Measurements from ENCODE around the gene CXCL16. TPM values are rescaled to one million over a fixed set of nuclear protein-coding genes. Genes with fewer than 3 reads are reported as not detected.
"Not testable (repeated sequence)": the region's sequence is repeated elsewhere in the genome, so short reads cannot be mapped to it uniquely, and the experiment has no call there.

The CXCL16 gene
- total RNA-seq, 3 donors from 2014 or later: 0.76 to 1.5 (median 1.3) TPM

- Mint-ChIP-seq H3K4me1 (ENCODE audit: low read depth) (peaks cover 12% of the 10 kb centered on the region), H3K4me3 (no peak overlapping the region), H3K27me3 (ENCODE audit: low read depth) (no peaks in the 10 kb centered on the region), H3K36me3 (ENCODE audit: insufficient read depth) (peaks cover 15% of the 10 kb centered on the region), H3K9me3 (no peaks in the 10 kb centered on the region)
- no peak for DNase-seq
- ATAC-seq: no peak
Observed at GRCh38 chr17:4720787-4721186, 18.9 kb downstream of the CXCL16 start.

- Mint-ChIP-seq H3K4me3 (no peak overlapping the region), H3K4me1 (ENCODE audit: low read depth) (peaks cover 20% of the 10 kb centered on the region), H3K36me3 (ENCODE audit: insufficient read depth) (peaks cover 15% of the 10 kb centered on the region), H3K9me3 (no peaks in the 10 kb centered on the region), H3K27me3 (ENCODE audit: low read depth) (no peaks in the 10 kb centered on the region)
- DNase-seq (no peak), ATAC-seq (no peak)
Observed at GRCh38 chr17:4719684-4720221, 20.0 kb downstream of the CXCL16 start.

- ATAC-seq: no peak
- DNase-seq: no peak
- H3K27me3 Mint-ChIP-seq (ENCODE audit: low read depth): no peaks in the 10 kb centered on the region
- peaks cover 23% of the 10 kb centered on the region for H3K4me1 Mint-ChIP-seq (ENCODE audit: low read depth)
- no peaks in the 10 kb centered on the region for H3K9me3 Mint-ChIP-seq
- peaks cover 15% of the 10 kb centered on the region for H3K36me3 Mint-ChIP-seq (ENCODE audit: insufficient read depth)
- H3K4me3 Mint-ChIP-seq: no peak overlapping the region
Observed at GRCh38 chr17:4719146-4719545, 20.6 kb downstream of the CXCL16 start.

GRCh38 chr17:4718276-4718675 is 21.5 kb downstream of the CXCL16 start:
- Mint-ChIP-seq H3K4me3 (no peak overlapping the region), H3K36me3 (ENCODE audit: insufficient read depth) (peaks cover 15% of the 10 kb centered on the region), H3K27me3 (ENCODE audit: low read depth) (no peaks in the 10 kb centered on the region), H3K4me1 (ENCODE audit: low read depth) (peaks cover 29% of the 10 kb centered on the region), H3K9me3 (no peaks in the 10 kb centered on the region)
- no peak for DNase-seq
- no peak for ATAC-seq

- no peak for ATAC-seq
- H3K9me3 Mint-ChIP-seq: no peaks in the 10 kb centered on the region
- peaks cover 15% of the 10 kb centered on the region for H3K36me3 Mint-ChIP-seq (ENCODE audit: insufficient read depth)
- no peaks in the 10 kb centered on the region for H3K27me3 Mint-ChIP-seq (ENCODE audit: low read depth)
- H3K4me1 Mint-ChIP-seq (ENCODE audit: low read depth): peaks cover 31% of the 10 kb centered on the region
- H3K4me3 Mint-ChIP-seq: no peak overlapping the region
- no peak for DNase-seq
Observed at GRCh38 chr17:4717791-4718190, 21.9 kb downstream of the CXCL16 start.

GRCh38 chr17:4716081-4716480 is 23.6 kb downstream of the CXCL16 start:
- Mint-ChIP-seq H3K36me3 (ENCODE audit: insufficient read depth) (peaks cover 14% of the 10 kb centered on the region), H3K9me3 (no peaks in the 10 kb centered on the region), H3K4me1 (ENCODE audit: low read depth) (peaks cover 45% of the 10 kb centered on the region), H3K4me3 (no peak overlapping the region), H3K27me3 (ENCODE audit: low read depth) (no peaks in the 10 kb centered on the region)
- DNase-seq (no peak), ATAC-seq (no peak)

GRCh38 chr17:4715063-4715744 is 24.5 kb downstream of the CXCL16 start:
- H3K27me3 Mint-ChIP-seq (ENCODE audit: low read depth): no peaks in the 10 kb centered on the region
- peaks cover 45% of the 10 kb centered on the region for H3K4me1 Mint-ChIP-seq (ENCODE audit: low read depth)
- DNase-seq (peak; percentile 49), ATAC-seq (no peak)
- peak overlapping the region; percentile 75 for H3K4me3 Mint-ChIP-seq
- no peaks in the 10 kb centered on the region for H3K9me3 Mint-ChIP-seq
- H3K36me3 Mint-ChIP-seq (ENCODE audit: insufficient read depth): peaks cover 10% of the 10 kb centered on the region

- H3K27me3 Mint-ChIP-seq (ENCODE audit: low read depth); ATAC-seq; H3K36me3 Mint-ChIP-seq (ENCODE audit: insufficient read depth); H3K9me3 Mint-ChIP-seq; DNase-seq: not testable (repeated sequence)
- peaks cover 49% of the 10 kb centered on the region for H3K4me1 Mint-ChIP-seq (ENCODE audit: low read depth)
- peak overlapping the region; percentile 75 for H3K4me3 Mint-ChIP-seq
Observed at GRCh38 chr17:4714340-4715062, 25.2 kb downstream of the CXCL16 start.

GRCh38 chr17:4712526-4712925 is 27.2 kb downstream of the CXCL16 start:
- Mint-ChIP-seq H3K27me3 (ENCODE audit: low read depth) (no peaks in the 10 kb centered on the region), H3K36me3 (ENCODE audit: insufficient read depth) (peaks cover 3% of the 10 kb centered on the region), H3K4me1 (ENCODE audit: low read depth) (peaks cover 51% of the 10 kb centered on the region), H3K9me3 (no peaks in the 10 kb centered on the region), H3K4me3 (peak overlapping the region; percentile 94)
- DNase-seq (no peak), ATAC-seq (no peak)

- Mint-ChIP-seq H3K4me1 (ENCODE audit: low read depth) (peaks cover 48% of the 10 kb centered on the region), H3K27me3 (ENCODE audit: low read depth) (no peaks in the 10 kb centered on the region), H3K9me3 (no peaks in the 10 kb centered on the region), H3K4me3 (peak overlapping the region; percentile 94), H3K36me3 (ENCODE audit: insufficient read depth) (no peaks in the 10 kb centered on the region)
- ATAC-seq (no peak), DNase-seq (no peak)
Observed at GRCh38 chr17:4711661-4712181, 28.0 kb downstream of the CXCL16 start.

- no peaks in the 10 kb centered on the region for H3K9me3 Mint-ChIP-seq
- ATAC-seq (peak in 1 of 2 donors; percentile 4), DNase-seq (peak; percentile 39)
- no peaks in the 10 kb centered on the region for H3K27me3 Mint-ChIP-seq (ENCODE audit: low read depth)
- H3K36me3 Mint-ChIP-seq (ENCODE audit: insufficient read depth): peaks cover 2% of the 10 kb centered on the region
- H3K4me3 Mint-ChIP-seq: peak overlapping the region; percentile 94
- H3K4me1 Mint-ChIP-seq (ENCODE audit: low read depth): peaks cover 49% of the 10 kb centered on the region
Observed at GRCh38 chr17:4710693-4711634, 28.8 kb downstream of the CXCL16 start.

- peaks cover 2% of the 10 kb centered on the region for H3K36me3 Mint-ChIP-seq (ENCODE audit: insufficient read depth)
- ATAC-seq: peak; percentile 87 to 90
Observed at GRCh38 chr17:4709794-4710692, 29.7 kb downstream of the CXCL16 start, which contains the start of gene ARRB2. ARRB2 (plus strand) TSS chr17:4710632; CDS start chr17:4710722, 90 bp downstream.

GRCh38 chr17:4708436-4708835 is 31.3 kb downstream of the CXCL16 start:
- Mint-ChIP-seq H3K4me3 (no peak overlapping the region), H3K9me3 (no peaks in the 10 kb centered on the region), H3K27me3 (ENCODE audit: low read depth) (no peaks in the 10 kb centered on the region), H3K36me3 (ENCODE audit: insufficient read depth) (peaks cover 2% of the 10 kb centered on the region), H3K4me1 (ENCODE audit: low read depth) (peaks cover 37% of the 10 kb centered on the region)
- DNase-seq (no peak), ATAC-seq (no peak)

More at GRCh38 chr17:4709794-4710692, 29.7 kb downstream of the CXCL16 start, which contains the start of gene ARRB2:
- Mint-ChIP-seq H3K4me1 (ENCODE audit: low read depth) (peaks cover 44% of the 10 kb centered on the region), H3K27me3 (ENCODE audit: low read depth) (no peaks in the 10 kb centered on the region), H3K4me3 (peak within 1 kb of the TSS; percentile 94), H3K9me3 (no peaks in the 10 kb centered on the region)
- peak; percentile 98 for DNase-seq

Measured in activated T-cell treated with anti-CD3 and anti-CD28 coated beads, Interleukin-2, amount 50 U/mL, for 4 hours (primary cell).